ENCODE measurements around the gene CREB3L1.

The CREB3L1 gene

DNA sequence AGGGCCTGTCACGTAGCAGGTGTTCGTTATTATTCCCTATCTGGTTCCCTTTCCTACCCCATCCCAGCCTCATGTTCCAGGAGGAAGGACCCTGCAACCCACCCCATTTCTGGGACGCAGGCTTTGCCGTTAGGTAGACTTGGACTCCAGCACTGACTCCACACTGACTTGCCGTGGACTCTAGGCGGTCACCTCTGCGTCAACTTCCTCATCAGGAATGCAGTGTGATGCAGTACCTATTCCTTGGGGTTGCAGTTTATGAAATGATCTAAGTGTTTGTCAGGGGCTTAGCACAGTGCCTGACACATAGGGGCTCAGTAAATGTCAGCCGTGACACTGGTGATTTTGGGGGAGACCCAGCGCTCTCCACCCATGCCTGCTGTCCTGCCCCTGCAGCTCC is 86.6 kb downstream of the CREB3L1 start:
- DNase-seq (ENCODE audit: low read depth in 2 of 2) = no peak

GRCh38 chr11:46364791-46365190 is 87.3 kb downstream of the CREB3L1 start:
- no peak for DNase-seq (ENCODE audit: low read depth in 2 of 2)

GRCh38 chr11:46366260-46366659 is 88.8 kb downstream of the CREB3L1 start:
- no peak for DNase-seq (ENCODE audit: low read depth in 2 of 2)

DNA sequence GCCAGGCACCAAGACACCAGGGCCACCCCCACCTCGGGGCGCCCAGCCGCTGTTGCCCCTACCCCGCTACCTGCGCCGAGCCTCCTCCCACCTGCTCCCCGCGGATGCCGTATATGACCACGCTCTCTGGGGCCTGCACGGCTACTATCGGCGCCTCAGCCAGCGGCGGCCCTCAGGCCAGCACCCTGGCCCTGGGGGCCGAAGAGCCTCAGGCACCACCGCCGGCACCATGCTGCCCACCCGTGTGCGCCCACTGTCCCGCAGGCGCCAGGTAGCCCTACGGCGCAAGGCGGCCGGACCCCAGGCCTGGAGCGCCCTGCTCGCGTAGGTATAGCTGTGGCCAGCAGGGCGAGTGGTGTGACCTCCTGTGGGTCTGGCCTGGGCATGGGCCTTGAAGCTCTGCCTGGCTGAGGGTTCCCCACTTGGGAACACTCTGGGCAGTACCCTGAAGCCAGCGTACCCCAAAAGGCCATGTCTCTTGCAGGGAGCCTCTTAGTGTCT is 89.2 kb downstream of the CREB3L1 start:
- DNase-seq (ENCODE audit: low read depth in 2 of 2) = no peak

DNA sequence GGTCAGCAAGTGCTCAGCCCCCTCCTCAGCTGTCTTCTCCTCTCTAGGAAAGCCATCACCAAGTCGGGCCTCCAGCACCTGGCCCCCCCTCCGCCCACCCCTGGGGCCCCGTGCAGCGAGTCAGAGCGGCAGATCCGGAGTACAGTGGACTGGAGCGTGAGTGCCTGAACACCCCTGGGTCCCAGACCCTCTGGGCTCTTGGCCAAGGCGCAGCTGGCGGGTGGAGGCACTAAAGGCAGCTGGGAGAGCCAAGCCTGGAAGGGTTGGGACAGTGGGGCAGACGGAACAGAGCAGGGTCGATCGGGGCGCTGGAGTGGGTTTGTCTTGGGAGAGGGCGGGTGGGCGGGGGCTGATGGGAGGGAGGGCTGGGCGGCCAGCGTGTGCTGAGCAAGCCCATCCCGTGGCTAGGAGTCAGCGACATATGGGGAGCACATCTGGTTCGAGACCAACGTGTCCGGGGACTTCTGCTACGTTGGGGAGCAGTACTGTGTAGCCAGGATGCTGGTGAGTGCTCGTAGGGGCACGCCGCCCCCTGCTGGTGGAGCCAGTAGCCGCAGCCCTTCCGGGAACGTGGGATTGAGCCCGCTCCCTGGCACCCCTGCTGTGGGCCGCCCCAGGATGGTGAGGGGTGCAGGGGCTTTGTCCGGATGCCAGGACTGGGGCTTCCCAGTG is 89.9 kb downstream of the CREB3L1 start:
- DNase-seq (ENCODE audit: low read depth in 2 of 2) = peak; percentile 64 to 65

DNA sequence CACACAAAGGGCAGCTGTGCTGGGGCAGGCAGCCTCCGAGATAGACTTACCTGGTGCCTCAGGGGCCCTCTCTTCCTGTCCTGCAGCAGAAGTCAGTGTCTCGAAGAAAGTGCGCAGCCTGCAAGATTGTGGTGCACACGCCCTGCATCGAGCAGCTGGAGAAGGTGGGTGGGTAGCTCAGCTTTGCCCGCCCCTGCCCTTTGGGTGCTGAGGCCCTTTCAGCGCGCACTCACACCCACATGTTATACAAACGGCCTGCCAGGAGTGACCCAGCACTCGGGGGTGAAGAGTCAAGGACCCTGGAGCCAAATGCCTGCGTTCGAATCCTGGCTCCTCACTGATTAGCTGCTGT is 90.4 kb downstream of the CREB3L1 start:
- DNase-seq (ENCODE audit: low read depth in 2 of 2) = no peak

GRCh38 chr11:46369458-46370152 is 92.1 kb downstream of the CREB3L1 start:
- DNase-seq (ENCODE audit: low read depth in 2 of 2) = no peak

DNA sequence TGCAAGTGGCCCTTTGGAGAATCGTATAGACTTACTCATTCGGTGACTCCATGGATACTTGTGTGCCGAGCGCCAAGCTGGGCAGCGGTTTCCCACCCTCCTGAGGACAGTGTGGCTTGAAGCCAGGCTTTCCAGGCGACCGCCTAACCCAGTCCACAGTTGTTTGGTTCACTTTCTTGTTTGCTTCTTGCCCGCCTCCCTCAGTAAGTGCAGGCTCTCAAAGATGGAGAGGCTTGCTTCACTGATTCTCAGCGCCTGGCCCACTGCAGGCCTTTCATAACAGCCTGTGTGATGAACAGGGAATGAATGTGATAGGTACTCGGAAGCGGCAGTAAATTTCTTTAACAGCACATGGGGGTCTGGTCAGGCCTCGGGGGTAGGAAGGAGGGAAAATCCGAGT is 92.8 kb downstream of the CREB3L1 start:
- no peak for DNase-seq (ENCODE audit: low read depth in 2 of 2)
